ENCODE data around the gene CNOT2. TPM values are rescaled to one million over a fixed set of nuclear protein-coding genes. Genes with fewer than 3 reads are reported as not detected.

The CNOT2 gene
- total RNA-seq, 1 donor = 135 TPM

- TF ChIP-seq, protein P1, sequence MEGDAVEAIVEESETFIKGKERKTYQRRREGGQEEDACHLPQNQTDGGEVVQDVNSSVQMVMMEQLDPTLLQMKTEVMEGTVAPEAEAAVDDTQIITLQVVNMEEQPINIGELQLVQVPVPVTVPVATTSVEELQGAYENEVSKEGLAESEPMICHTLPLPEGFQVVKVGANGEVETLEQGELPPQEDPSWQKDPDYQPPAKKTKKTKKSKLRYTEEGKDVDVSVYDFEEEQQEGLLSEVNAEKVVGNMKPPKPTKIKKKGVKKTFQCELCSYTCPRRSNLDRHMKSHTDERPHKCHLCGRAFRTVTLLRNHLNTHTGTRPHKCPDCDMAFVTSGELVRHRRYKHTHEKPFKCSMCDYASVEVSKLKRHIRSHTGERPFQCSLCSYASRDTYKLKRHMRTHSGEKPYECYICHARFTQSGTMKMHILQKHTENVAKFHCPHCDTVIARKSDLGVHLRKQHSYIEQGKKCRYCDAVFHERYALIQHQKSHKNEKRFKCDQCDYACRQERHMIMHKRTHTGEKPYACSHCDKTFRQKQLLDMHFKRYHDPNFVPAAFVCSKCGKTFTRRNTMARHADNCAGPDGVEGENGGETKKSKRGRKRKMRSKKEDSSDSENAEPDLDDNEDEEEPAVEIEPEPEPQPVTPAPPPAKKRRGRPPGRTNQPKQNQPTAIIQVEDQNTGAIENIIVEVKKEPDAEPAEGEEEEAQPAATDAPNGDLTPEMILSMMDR (IDR thresholded peaks at IDR 0.05; ENCODE audit: insufficient read depth, low read length) = no peak
- H3K4me3 ChIP-seq (ENCODE audit: low read depth, low read length) = no peak overlapping the region
- DNase-seq (ENCODE audit: low read depth) = no peak
Measured at GRCh38 chr12:70249903-70250302, 6.7 kb downstream of the CNOT2 start.

DNA sequence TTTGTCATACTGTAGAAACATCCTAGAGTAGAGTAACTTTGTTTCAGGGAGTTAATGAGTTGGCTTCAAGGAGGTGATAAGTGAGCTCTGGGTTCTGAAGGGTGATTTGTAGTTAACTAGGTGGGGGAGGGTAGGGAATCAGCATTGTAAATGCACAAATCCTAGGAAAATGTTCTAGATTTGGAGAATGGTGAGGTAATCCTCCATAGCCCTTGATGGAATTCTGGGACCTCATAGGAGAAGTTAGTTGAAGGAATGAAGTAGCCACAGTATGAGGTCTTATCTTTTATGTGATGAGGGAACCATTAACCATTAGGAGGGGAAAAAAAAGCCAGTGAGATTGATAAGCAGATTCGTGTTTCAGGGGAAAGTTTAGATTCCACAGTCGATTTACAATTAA lies 8.0 kb downstream of the CNOT2 start:
- H3K4me3 ChIP-seq (ENCODE audit: low read depth, low read length) = no peak overlapping the region
- DNase-seq (ENCODE audit: low read depth) = no peak
- TF ChIP-seq, protein P1 (IDR thresholded peaks at IDR 0.05; ENCODE audit: insufficient read depth, low read length) = no peak

GRCh38 chr12:70251661-70252060 lies 8.4 kb downstream of the CNOT2 start:
- no peak for DNase-seq (ENCODE audit: low read depth)
- TF ChIP-seq, protein P1 (IDR thresholded peaks at IDR 0.05; ENCODE audit: insufficient read depth, low read length) = no peak
- H3K4me3 ChIP-seq (ENCODE audit: low read depth, low read length) = no peak overlapping the region

DNA sequence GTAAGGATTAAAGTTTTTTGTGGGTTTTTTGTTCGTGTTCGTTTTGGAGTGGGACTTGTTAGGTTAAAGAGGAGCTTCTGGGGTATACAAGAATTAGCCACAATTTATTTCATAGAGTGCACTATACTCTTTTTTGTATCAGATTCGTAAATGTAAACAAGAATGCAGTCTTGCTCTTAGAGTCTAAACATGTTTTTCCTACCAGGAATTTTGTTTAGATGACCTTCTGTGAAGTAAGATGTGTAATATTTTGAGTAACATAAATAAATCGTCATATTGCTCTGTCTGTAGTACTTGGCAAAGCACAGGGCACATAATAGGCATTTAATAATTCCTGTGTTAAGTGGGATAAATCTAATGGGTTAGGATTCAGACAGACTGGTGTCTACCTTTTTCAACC lies 9.6 kb downstream of the CNOT2 start:
- no peak overlapping the region for H3K4me3 ChIP-seq (ENCODE audit: low read depth, low read length)
- no peak for DNase-seq (ENCODE audit: low read depth)
- TF ChIP-seq, protein P1 (IDR thresholded peaks at IDR 0.05; ENCODE audit: insufficient read depth, low read length) = no peak

DNA sequence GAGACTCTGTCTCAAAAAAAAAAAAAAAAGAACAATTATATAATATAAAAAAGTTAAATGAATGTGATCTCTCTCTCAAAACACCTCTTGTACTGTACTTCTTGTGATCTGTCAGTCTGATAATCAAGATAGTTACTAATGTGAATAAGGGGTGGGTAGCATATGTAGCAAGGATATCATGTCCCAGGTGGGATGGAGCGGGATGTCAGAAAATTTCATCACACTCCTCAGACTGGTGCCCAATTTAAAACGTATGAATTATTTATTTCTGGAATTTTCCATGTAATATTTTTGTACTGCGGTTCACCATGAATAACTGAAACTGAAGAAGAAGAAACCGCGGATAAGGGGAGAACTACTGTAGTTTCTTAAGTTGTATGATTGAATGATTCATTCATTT lies 11.0 kb downstream of the CNOT2 start:
- H3K4me3 ChIP-seq (ENCODE audit: low read depth, low read length) = no peak overlapping the region
- TF ChIP-seq, protein P1 (IDR thresholded peaks at IDR 0.05; ENCODE audit: insufficient read depth, low read length) = no peak
- no peak for DNase-seq (ENCODE audit: low read depth)

DNA sequence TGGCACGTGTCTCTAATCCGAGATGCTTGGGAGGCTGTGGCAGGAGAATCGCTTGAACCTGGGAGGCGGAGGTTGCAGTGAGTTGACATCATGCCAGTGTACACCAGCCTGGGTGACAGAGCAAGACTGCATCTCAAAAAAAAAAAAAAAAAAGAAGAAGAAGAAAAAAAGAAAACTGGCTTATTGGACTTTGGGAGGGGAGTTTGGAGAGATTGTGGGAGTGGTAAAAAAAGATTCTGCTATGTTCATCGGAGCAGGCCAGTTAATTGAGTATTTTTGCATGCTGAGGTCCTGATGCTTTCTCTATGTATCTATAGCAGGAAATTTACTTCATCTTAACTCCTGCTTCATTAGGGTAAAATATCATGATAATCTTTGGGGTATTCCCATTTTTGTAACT lies 11.6 kb downstream of the CNOT2 start:
- no peak overlapping the region for H3K4me3 ChIP-seq (ENCODE audit: low read depth, low read length)
- TF ChIP-seq, protein P1 (IDR thresholded peaks at IDR 0.05; ENCODE audit: insufficient read depth, low read length) = no peak
- no peak for DNase-seq (ENCODE audit: low read depth)

- DNase-seq (ENCODE audit: low read depth) = peak; percentile 25
Measured at GRCh38 chr12:70255311-70255710, 12.1 kb downstream of the CNOT2 start.

More at GRCh38 chr12:70255311-70255710, 12.1 kb downstream of the CNOT2 start:
- TF ChIP-seq, protein P1 (IDR thresholded peaks at IDR 0.05; ENCODE audit: insufficient read depth, low read length) = no peak
- H3K4me3 ChIP-seq (ENCODE audit: low read depth, low read length) = no peak overlapping the region

All from fibroblast of the aortic adventitia (primary cell).